NB4 (cell line): ENCODE measurements around the gene RARRES1.

Experiments used
- MYC ChIP-seq: IDR thresholded peaks from 2 replicates; pipeline ENCODE4 v1.6.1; 2011; ENCODE audit warnings: low read depth, low read length
- POLR2A ChIP-seq: IDR thresholded peaks from 2 replicates; pipeline ENCODE4 v1.6.1; 2011; ENCODE audit warnings: mild to moderate bottlenecking; ENCODE audit not compliant: insufficient read length; ENCODE audit errors: extremely low read depth
- TF ChIP-seq, protein P1 (sequence below): IDR thresholded peaks from one replicate; pipeline ENCODE4 v1.5.1; 2012; ENCODE audit warnings: low read depth, low read length
- TF ChIP-seq, protein P2 (sequence below): IDR thresholded peaks from 2 replicates; pipeline ENCODE4 v1.6.1; 2011; ENCODE audit warnings: low read depth, low read length

DNA sequence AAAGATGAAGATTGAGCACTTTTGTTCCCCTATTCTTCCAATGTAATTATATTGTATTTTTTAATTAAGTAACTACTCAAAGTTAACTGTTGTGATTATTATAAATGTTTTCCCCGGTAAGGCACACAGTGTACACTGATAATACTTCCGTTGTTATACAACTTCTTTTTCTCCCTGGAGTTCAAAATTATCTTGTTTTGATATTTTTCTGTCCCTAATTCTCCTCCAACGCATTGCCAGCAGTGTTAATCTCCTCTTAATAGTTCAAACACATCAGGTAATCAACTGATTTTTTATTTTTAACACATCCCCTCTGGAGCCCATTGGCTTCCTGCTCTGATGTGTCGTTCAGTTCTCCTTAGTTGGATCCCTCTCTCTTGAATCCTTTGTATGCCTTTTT, 37.3 kb upstream of the RARRES1 start:
- TF ChIP-seq, protein P1, sequence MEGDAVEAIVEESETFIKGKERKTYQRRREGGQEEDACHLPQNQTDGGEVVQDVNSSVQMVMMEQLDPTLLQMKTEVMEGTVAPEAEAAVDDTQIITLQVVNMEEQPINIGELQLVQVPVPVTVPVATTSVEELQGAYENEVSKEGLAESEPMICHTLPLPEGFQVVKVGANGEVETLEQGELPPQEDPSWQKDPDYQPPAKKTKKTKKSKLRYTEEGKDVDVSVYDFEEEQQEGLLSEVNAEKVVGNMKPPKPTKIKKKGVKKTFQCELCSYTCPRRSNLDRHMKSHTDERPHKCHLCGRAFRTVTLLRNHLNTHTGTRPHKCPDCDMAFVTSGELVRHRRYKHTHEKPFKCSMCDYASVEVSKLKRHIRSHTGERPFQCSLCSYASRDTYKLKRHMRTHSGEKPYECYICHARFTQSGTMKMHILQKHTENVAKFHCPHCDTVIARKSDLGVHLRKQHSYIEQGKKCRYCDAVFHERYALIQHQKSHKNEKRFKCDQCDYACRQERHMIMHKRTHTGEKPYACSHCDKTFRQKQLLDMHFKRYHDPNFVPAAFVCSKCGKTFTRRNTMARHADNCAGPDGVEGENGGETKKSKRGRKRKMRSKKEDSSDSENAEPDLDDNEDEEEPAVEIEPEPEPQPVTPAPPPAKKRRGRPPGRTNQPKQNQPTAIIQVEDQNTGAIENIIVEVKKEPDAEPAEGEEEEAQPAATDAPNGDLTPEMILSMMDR = no peak
- TF ChIP-seq, protein P2, sequence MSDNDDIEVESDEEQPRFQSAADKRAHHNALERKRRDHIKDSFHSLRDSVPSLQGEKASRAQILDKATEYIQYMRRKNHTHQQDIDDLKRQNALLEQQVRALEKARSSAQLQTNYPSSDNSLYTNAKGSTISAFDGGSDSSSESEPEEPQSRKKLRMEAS = no peak
- TF ChIP-seq POLR2A (no peak), MYC (no peak)
